Endothelial cell of umbilical vein (primary cell): ENCODE measurements around the gene TGFBI.

Experiments used
- EZH2 ChIP-seq: IDR thresholded peaks from 2 replicates; pipeline ENCODE4 v1.6.1; 2012; ENCODE audit warnings: borderline replicate concordance, low read depth, mild to moderate bottlenecking, moderate library complexity, low read length, inconsistent platforms; ENCODE audit not compliant: severe bottlenecking
- FOS ChIP-seq: IDR thresholded peaks from 2 replicates; pipeline ENCODE4 v1.6.1; 2011; ENCODE audit warnings: mild to moderate bottlenecking, low read length, moderate library complexity, borderline replicate concordance; ENCODE audit not compliant: insufficient read depth
- POLR2A ChIP-seq: IDR thresholded peaks from 2 replicates; pipeline ENCODE4 v1.6.1; 2012; ENCODE audit warnings: low read depth, mild to moderate bottlenecking, control low read depth, low read length
- POLR2AphosphoS5 ChIP-seq: IDR thresholded peaks from 2 replicates; pipeline ENCODE4 v1.6.1; 2012; ENCODE audit warnings: low read depth, mild to moderate bottlenecking, control low read depth, low read length, moderate library complexity; ENCODE audit not compliant: insufficient read depth
- TF ChIP-seq, protein P1 (sequence below), 2 donors: IDR thresholded peaks; 1 replicate in 1 of 2; 2 replicates in 1 of 2; pipeline ENCODE4 v1.5.1; 2011; ENCODE audit warnings: low read length in 2 of 2, mild to moderate bottlenecking in 2 of 2, moderate library complexity in 2 of 2, control low read depth in 1 of 2, inconsistent platforms in 1 of 2, low read depth in 1 of 2; ENCODE audit not compliant: insufficient read depth in 1 of 2; ENCODE audit errors: extremely low read depth in 1 of 2
- TF ChIP-seq, protein P2 (sequence below): IDR thresholded peaks from 2 replicates; pipeline ENCODE4 v1.6.1; 2011; ENCODE audit not compliant: insufficient read depth, insufficient read length

GRCh38 chr5:136015966-136016650, 12.7 kb upstream of the TGFBI start:
- TF ChIP-seq POLR2A (no peak), EZH2 (no peak), POLR2AphosphoS5 (no peak), FOS (no peak)
- TF ChIP-seq, protein P1, sequence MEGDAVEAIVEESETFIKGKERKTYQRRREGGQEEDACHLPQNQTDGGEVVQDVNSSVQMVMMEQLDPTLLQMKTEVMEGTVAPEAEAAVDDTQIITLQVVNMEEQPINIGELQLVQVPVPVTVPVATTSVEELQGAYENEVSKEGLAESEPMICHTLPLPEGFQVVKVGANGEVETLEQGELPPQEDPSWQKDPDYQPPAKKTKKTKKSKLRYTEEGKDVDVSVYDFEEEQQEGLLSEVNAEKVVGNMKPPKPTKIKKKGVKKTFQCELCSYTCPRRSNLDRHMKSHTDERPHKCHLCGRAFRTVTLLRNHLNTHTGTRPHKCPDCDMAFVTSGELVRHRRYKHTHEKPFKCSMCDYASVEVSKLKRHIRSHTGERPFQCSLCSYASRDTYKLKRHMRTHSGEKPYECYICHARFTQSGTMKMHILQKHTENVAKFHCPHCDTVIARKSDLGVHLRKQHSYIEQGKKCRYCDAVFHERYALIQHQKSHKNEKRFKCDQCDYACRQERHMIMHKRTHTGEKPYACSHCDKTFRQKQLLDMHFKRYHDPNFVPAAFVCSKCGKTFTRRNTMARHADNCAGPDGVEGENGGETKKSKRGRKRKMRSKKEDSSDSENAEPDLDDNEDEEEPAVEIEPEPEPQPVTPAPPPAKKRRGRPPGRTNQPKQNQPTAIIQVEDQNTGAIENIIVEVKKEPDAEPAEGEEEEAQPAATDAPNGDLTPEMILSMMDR (IDR thresholded peaks at IDR 0.05; ENCODE audit: extremely low read depth in 1 of 2, insufficient read depth in 1 of 2, low read depth in 1 of 2, low read length in 2 of 2): no peak
- TF ChIP-seq, protein P2, sequence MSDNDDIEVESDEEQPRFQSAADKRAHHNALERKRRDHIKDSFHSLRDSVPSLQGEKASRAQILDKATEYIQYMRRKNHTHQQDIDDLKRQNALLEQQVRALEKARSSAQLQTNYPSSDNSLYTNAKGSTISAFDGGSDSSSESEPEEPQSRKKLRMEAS: no peak
